GM12891 (cell line): Measurements from ENCODE around the gene NR6A1.

Source experiments
- POLR2AphosphoS5 ChIP-seq: IDR thresholded peaks from 2 replicates; pipeline ENCODE4 v1.6.1; 2011; ENCODE audit warnings: low read depth, low read length, control low read depth
- SPI1 ChIP-seq: IDR thresholded peaks from 2 replicates; pipeline ENCODE4 v1.6.1; 2011; ENCODE audit warnings: low read depth, low read length, control low read depth

GRCh38 chr9:124790801-124791505 is 19.8 kb upstream of the NR6A1 start:
- no peak for TF ChIP-seq SPI1
- TF ChIP-seq POLR2AphosphoS5, result no peak
